ENCODE results near the gene CLEC1A. TPM values are rescaled to one million over a fixed set of nuclear protein-coding genes. Genes with fewer than 3 reads are reported as not detected.
A peak's percentile ranks its signal among the peaks of the same experiment; 100 is the strongest.

The CLEC1A gene
- polyA plus RNA-seq, 1 donor from 2014 or later, result not detected

DNA sequence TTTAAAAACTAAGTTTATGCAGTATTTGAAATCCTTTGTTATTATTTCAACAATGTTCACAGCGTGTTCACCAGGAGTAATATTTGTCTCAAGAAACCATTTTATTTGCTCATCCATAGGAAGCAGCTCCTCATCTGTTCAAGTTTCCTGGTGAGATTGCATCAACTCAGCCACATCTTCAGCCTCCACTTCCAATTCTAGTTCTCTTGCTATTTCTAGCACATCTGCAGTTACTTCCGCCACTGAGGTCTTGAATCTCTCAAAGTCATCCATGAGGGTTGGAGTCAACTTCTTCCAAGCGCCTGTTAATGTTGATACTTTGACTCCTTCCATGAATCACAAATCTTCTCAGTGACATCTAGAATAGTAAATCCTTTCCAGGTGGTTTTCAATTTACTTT, 50.3 kb downstream of the CLEC1A start:
- Histone ChIP-seq H3K4me3 (ENCODE audit: low read length) (no peak overlapping the region), H3K4me2 (ENCODE audit: low read length) (no peak overlapping the region), H3K79me2 (replicated peaks; ENCODE audit: insufficient read depth, low read length) (no peaks in the 10 kb centered on the region), H3K27me3 (ENCODE audit: insufficient read depth, low read depth, low read length) (no peaks in the 10 kb centered on the region), H4K20me1 (ENCODE audit: insufficient read depth) (no peaks in the 10 kb centered on the region), H3K9ac (ENCODE audit: low read length) (no peak overlapping the region), H2AFZ (ENCODE audit: low read depth, low read length) (no peak overlapping the region), H3K9me3 (ENCODE audit: low read length) (no peaks in the 10 kb centered on the region), H3K9me2 (ENCODE audit: insufficient read depth, low read length) (no peaks in the 10 kb centered on the region), H3K36me3 (ENCODE audit: insufficient read depth, low read length) (no peaks in the 10 kb centered on the region), H3K27ac (ENCODE audit: low read length) (no peak overlapping the region), H3F3A (ENCODE audit: insufficient read depth, low read length, poor library complexity, severe bottlenecking) (no peaks in the 10 kb centered on the region)
- no peak for TF ChIP-seq TAF1 (IDR thresholded peaks at IDR 0.05; ENCODE audit: low read depth)
- TF ChIP-seq EZH2 (IDR thresholded peaks at IDR 0.05; ENCODE audit: borderline replicate concordance, insufficient read depth, low read length, poor library complexity, severe bottlenecking), result no peak
- TF ChIP-seq SMC3 (conservative IDR thresholded peaks at IDR 0.05; ENCODE audit: poor library complexity), result no peak
- TF ChIP-seq MXI1 (conservative IDR thresholded peaks at IDR 0.05; ENCODE audit: poor library complexity, severe bottlenecking), result no peak

- no peak for TF ChIP-seq POLR2AphosphoS5 (IDR thresholded peaks at IDR 0.05)
- no peak for TF ChIP-seq SMC3 (conservative IDR thresholded peaks at IDR 0.05; ENCODE audit: poor library complexity)
- TF ChIP-seq EP300 (conservative IDR thresholded peaks at IDR 0.05; ENCODE audit: poor library complexity, severe bottlenecking), result peak; percentile 30
- no peak for TF ChIP-seq CTCF (IDR thresholded peaks at IDR 0.05; ENCODE audit: poor library complexity, severe bottlenecking)
- Histone ChIP-seq H4K20me1 (ENCODE audit: insufficient read depth) (no peaks in the 10 kb centered on the region), H3K4me3 (ENCODE audit: low read length) (no peak overlapping the region), H3K9me3 (ENCODE audit: low read length) (no peaks in the 10 kb centered on the region), H3F3A (ENCODE audit: insufficient read depth, low read length, poor library complexity, severe bottlenecking) (no peaks in the 10 kb centered on the region), H2AFZ (ENCODE audit: low read depth, low read length) (no peak overlapping the region), H3K9ac (ENCODE audit: low read length) (no peak overlapping the region), H3K36me3 (ENCODE audit: insufficient read depth, low read length) (no peaks in the 10 kb centered on the region), H3K27me3 (ENCODE audit: insufficient read depth, low read depth, low read length) (no peaks in the 10 kb centered on the region), H3K4me2 (ENCODE audit: low read length) (no peak overlapping the region), H3K9me2 (ENCODE audit: insufficient read depth, low read length) (no peaks in the 10 kb centered on the region), H3K27ac (ENCODE audit: low read length) (no peak overlapping the region), H3K79me2 (replicated peaks; ENCODE audit: insufficient read depth, low read length) (no peaks in the 10 kb centered on the region)
Observed at GRCh38 chr12:10042167-10042566, 56.6 kb downstream of the CLEC1A start.

- no peak overlapping the region for H3K4me3 ChIP-seq (ENCODE audit: low read length)
- no peaks in the 10 kb centered on the region for H3K9me3 ChIP-seq (ENCODE audit: low read length)
- TF ChIP-seq EP300 (conservative IDR thresholded peaks at IDR 0.05; ENCODE audit: poor library complexity, severe bottlenecking) (no peak), TAF1 (IDR thresholded peaks at IDR 0.05; ENCODE audit: low read depth) (no peak), MXI1 (conservative IDR thresholded peaks at IDR 0.05; ENCODE audit: poor library complexity, severe bottlenecking) (no peak), CTCF (IDR thresholded peaks at IDR 0.05; ENCODE audit: poor library complexity, severe bottlenecking) (peak; percentile 66), SMC3 (conservative IDR thresholded peaks at IDR 0.05; ENCODE audit: poor library complexity) (peak; percentile 70), RAD21 (conservative IDR thresholded peaks at IDR 0.05) (peak; percentile 69)
- TF ChIP-seq, protein P1, sequence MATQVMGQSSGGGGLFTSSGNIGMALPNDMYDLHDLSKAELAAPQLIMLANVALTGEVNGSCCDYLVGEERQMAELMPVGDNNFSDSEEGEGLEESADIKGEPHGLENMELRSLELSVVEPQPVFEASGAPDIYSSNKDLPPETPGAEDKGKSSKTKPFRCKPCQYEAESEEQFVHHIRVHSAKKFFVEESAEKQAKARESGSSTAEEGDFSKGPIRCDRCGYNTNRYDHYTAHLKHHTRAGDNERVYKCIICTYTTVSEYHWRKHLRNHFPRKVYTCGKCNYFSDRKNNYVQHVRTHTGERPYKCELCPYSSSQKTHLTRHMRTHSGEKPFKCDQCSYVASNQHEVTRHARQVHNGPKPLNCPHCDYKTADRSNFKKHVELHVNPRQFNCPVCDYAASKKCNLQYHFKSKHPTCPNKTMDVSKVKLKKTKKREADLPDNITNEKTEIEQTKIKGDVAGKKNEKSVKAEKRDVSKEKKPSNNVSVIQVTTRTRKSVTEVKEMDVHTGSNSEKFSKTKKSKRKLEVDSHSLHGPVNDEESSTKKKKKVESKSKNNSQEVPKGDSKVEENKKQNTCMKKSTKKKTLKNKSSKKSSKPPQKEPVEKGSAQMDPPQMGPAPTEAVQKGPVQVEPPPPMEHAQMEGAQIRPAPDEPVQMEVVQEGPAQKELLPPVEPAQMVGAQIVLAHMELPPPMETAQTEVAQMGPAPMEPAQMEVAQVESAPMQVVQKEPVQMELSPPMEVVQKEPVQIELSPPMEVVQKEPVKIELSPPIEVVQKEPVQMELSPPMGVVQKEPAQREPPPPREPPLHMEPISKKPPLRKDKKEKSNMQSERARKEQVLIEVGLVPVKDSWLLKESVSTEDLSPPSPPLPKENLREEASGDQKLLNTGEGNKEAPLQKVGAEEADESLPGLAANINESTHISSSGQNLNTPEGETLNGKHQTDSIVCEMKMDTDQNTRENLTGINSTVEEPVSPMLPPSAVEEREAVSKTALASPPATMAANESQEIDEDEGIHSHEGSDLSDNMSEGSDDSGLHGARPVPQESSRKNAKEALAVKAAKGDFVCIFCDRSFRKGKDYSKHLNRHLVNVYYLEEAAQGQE (IDR thresholded peaks at IDR 0.05; ENCODE audit: borderline replicate concordance), result no peak
- no peaks in the 10 kb centered on the region for H4K20me1 ChIP-seq (ENCODE audit: insufficient read depth)
- H3K27me3 ChIP-seq (ENCODE audit: insufficient read depth, low read depth, low read length), result no peaks in the 10 kb centered on the region
- no peaks in the 10 kb centered on the region for H3K36me3 ChIP-seq (ENCODE audit: insufficient read depth, low read length)
- H2AFZ ChIP-seq (ENCODE audit: low read depth, low read length), result no peak overlapping the region
- H3K4me2 ChIP-seq (ENCODE audit: low read length), result no peak overlapping the region
- no peaks in the 10 kb centered on the region for H3K79me2 ChIP-seq (replicated peaks; ENCODE audit: insufficient read depth, low read length)
- H3K27ac ChIP-seq (ENCODE audit: low read length), result no peak overlapping the region
- no peaks in the 10 kb centered on the region for H3F3A ChIP-seq (ENCODE audit: insufficient read depth, low read length, poor library complexity, severe bottlenecking)
- no peak overlapping the region for H3K9ac ChIP-seq (ENCODE audit: low read length)
- H3K9me2 ChIP-seq (ENCODE audit: insufficient read depth, low read length), result no peaks in the 10 kb centered on the region
Observed at GRCh38 chr12:10033783-10034545, 64.8 kb downstream of the CLEC1A start.
